AG10803 (cell line): ENCODE data around the gene TCF7L1.

ENCODE experiments used
- DNase-seq: peaks from one replicate; pipeline ENCODE4 v3.0.0; 2010; ENCODE audit warnings: low read depth
- H3K4me3 ChIP-seq: 2 replicates; pipeline ENCODE4 v1.5.1; 2011; ENCODE audit warnings: mild to moderate bottlenecking, low read length, control low read depth
- CTCF ChIP-seq: conservative IDR thresholded peaks from 2 replicates; pipeline ENCODE4 v1.5.1; 2011; ENCODE audit warnings: mild to moderate bottlenecking, low read length, control low read depth, inconsistent platforms

TCF7L1 gene

GRCh38 chr2:85177031-85177824 is 44.0 kb downstream of the TCF7L1 start:
- no peak for TF ChIP-seq CTCF
- no peak overlapping the region for H3K4me3 ChIP-seq
- no peak for DNase-seq

GRCh38 chr2:85178154-85178553 is 45.0 kb downstream of the TCF7L1 start:
- TF ChIP-seq CTCF = no peak
- H3K4me3 ChIP-seq = no peak overlapping the region
- no peak for DNase-seq

- H3K4me3 ChIP-seq = no peak overlapping the region
- no peak for TF ChIP-seq CTCF
- DNase-seq = no peak
Measured at GRCh38 chr2:85178980-85179411, 45.8 kb downstream of the TCF7L1 start.

GRCh38 chr2:85179541-85179940 is 46.3 kb downstream of the TCF7L1 start:
- DNase-seq = no peak
- TF ChIP-seq CTCF = no peak
- H3K4me3 ChIP-seq = no peak overlapping the region

- H3K4me3 ChIP-seq = no peak overlapping the region
- TF ChIP-seq CTCF = no peak
- no peak for DNase-seq
Measured at GRCh38 chr2:85180322-85181133, 47.3 kb downstream of the TCF7L1 start.

- DNase-seq = peak; percentile 29
- H3K4me3 ChIP-seq = no peak overlapping the region
- no peak for TF ChIP-seq CTCF
Measured at GRCh38 chr2:85181134-85181631, 48.0 kb downstream of the TCF7L1 start.
